VCaP (cell line): ENCODE results near the gene MMEL1.
"Not testable (repeated sequence)": the region's sequence is repeated elsewhere in the genome, so short reads cannot be mapped to it uniquely, and the experiment has no call there.

Experiments
- H3K27ac ChIP-seq: fragments of 450-650 bp; 2 replicates; pipeline ENCODE4 v1.5.1; 2017
- TF ChIP-seq, protein P1 (sequence below): fragments of 450-650 bp; conservative IDR thresholded peaks from 2 replicates; pipeline ENCODE4 v1.5.1; 2017; ENCODE audit warnings: mild to moderate bottlenecking, moderate library complexity

Gene MMEL1, protein sequence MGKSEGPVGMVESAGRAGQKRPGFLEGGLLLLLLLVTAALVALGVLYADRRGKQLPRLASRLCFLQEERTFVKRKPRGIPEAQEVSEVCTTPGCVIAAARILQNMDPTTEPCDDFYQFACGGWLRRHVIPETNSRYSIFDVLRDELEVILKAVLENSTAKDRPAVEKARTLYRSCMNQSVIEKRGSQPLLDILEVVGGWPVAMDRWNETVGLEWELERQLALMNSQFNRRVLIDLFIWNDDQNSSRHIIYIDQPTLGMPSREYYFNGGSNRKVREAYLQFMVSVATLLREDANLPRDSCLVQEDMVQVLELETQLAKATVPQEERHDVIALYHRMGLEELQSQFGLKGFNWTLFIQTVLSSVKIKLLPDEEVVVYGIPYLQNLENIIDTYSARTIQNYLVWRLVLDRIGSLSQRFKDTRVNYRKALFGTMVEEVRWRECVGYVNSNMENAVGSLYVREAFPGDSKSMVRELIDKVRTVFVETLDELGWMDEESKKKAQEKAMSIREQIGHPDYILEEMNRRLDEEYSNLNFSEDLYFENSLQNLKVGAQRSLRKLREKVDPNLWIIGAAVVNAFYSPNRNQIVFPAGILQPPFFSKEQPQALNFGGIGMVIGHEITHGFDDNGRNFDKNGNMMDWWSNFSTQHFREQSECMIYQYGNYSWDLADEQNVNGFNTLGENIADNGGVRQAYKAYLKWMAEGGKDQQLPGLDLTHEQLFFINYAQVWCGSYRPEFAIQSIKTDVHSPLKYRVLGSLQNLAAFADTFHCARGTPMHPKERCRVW

DNA sequence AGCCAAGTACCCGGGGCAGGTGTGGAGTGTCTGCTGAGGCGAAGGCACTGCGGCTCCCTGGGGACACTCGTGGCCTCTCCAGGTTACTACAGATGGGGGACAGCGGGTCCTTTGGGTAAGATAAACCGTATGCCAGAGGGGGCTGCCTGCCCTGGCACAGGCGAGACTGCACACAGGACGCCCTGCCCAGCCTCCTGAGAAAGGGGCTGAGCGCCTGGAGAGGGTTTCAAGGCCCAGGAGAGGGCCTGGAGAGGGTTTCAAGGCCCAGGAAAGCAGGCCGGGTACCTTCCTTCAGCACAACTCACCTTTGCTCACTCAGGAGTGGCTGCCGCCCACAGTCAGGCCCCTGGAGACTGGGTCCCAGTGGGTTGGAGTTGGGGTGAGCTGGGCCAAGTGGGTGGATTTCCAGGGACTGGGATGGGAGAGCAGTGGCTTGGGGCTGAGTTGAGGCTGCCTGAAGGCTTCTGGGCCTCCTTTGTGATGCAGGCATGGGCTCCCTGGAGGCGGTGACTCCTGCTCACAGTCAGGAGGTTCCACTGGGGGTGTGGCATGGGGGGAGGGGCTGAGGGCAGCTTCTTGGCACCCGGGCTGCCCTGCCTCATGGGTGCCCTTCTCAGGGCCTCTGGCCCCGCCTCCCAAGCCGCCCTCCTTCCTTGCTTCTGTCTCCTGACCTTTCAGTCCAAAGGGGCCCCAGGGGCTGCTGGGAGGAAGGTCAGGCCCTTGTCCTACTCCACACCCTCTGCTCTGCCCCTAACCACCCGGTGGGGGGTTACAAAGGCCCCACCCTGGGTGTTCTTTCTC, at the start of gene MMEL1:
Gene MMEL1, minus strand, starts transcription at position 456 of the 801 bp plus-strand sequence. CDS start 3,532 bp downstream, outside the sequence.
- TF ChIP-seq, protein P1, sequence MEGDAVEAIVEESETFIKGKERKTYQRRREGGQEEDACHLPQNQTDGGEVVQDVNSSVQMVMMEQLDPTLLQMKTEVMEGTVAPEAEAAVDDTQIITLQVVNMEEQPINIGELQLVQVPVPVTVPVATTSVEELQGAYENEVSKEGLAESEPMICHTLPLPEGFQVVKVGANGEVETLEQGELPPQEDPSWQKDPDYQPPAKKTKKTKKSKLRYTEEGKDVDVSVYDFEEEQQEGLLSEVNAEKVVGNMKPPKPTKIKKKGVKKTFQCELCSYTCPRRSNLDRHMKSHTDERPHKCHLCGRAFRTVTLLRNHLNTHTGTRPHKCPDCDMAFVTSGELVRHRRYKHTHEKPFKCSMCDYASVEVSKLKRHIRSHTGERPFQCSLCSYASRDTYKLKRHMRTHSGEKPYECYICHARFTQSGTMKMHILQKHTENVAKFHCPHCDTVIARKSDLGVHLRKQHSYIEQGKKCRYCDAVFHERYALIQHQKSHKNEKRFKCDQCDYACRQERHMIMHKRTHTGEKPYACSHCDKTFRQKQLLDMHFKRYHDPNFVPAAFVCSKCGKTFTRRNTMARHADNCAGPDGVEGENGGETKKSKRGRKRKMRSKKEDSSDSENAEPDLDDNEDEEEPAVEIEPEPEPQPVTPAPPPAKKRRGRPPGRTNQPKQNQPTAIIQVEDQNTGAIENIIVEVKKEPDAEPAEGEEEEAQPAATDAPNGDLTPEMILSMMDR = no peak
- no peak within 1 kb of the TSS for H3K27ac ChIP-seq

DNA sequence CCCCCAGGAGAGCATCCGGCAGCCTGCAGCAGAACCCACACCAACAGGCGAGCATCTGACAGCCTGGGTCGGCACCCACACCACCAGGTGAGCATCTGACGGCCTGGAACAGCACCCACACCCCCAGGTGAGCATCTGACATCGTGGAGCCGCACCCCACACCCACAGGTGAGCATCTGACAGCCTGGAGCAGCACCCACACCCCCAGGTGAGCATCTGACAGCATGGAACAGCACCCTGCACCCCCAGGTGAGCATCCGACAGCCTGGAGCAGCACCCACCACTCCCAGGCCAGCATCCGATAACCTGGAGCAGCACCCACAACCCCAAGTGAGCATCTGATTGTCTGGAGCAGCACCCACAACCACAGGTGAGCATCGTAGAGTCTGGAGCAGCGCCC, 43.9 kb upstream of the MMEL1 start:
- not testable (repeated sequence) for H3K27ac ChIP-seq

DNA sequence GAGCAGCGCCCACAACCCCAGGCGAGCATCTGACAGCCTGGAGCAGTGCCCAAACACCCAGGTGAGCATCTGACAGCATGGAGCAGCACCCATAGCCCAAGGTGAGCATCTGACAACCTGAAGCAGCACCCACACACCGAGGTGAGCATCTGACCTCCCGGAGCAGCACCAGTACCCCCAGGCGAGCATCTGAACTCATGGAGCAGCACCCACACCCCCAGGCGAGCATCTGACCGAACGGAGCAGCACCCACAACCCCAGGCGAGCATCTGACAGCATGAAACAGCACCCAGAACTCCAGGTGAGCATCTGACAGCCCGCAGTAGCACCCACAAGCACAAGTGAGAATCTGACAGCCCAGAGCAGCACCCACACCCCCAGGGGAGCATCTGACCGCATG, 38.8 kb upstream of the MMEL1 start:
- H3K27ac ChIP-seq = not testable (repeated sequence)

DNA sequence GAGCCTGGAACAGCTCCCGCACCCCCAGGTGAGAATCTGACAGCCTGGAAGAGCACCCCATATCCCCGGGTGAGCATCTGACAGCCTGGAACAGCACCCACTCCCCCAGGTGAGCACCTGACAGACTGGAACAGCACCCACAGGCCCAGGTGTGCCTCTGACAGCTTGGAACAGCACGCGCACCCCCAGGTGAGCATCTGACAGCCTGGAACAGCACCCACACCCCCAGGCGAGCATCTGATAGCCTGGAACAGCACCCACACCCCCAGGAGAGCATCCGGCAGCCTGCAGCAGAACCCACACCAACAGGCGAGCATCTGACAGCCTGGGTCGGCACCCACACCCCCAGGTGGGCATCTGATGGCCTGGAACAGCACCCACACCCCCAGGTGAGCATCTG, 27.0 kb upstream of the MMEL1 start:
- not testable (repeated sequence) for H3K27ac ChIP-seq

DNA sequence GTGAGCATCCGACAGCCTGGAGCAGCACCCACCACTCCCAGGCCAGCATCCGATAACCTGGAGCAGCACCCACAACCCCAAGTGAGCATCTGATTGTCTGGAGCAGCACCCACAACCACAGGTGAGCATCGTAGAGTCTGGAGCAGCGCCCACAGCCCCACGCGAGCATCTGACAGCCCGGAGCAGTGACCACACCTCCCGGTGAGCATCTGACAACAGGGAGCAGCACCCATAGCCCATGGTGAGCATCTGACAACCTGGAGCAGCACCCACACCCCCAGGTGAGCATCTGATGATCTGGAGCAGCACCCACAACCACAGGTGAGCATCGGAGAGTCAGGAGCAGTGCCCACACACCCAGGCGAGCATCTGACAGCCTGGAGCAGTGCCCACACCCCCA, 25.1 kb upstream of the MMEL1 start:
- not testable (repeated sequence) for H3K27ac ChIP-seq

DNA sequence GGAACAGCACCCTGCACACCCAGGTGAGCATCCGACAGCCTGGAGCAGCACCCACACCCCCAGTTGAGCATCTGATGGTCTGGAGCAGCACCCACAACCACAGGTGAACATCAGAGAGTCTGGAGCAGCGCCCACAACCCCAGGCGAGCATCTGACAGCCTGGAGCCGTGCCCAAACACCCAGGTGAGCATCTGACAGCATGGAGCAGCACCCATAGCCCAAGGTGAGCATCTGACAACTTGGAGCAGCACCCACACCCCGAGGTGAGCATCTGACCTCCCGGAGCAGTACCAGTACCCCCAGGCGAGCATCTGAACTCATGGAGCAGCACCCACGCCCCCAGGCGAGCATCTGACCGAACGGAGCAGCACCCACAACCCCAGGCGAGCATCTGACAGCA, 24.3 kb upstream of the MMEL1 start:
- not testable (repeated sequence) for H3K27ac ChIP-seq

DNA sequence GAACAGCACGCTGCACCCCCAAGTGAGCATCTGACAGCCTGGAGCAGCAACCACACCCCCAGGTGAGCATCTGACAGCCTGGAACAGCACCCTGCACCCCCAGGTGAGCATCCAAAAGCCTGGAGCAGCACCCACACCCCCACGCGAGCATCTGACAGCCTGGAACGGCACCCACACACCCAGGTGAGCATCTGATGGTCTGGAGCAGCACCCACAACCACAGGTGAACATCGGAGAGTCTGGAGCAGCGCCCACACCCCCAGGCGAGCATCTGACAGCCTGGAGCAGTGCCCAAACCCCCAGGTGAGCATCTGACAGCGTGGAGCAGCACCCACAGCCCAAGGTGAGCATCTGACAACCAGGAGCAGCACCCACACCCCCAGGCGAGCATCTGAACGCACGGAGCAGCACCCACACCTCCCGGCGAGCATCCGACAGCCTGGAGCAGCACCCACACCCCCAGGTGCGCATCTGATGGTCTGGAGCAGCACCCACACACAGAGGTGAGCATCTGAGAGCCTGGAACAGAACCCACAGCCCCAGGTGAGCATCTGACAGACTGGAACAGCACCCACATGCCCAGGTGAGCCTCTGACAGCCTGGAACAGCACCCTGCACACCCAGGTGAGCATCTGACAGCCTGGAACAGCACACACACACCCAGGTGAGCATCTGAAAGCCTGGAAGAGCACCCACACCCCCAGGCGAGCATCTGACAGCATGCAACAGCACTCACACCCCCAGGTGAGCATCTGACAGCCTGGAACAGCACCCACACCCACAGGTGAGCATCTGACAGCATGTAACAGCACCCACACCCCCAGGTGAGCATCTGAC, 23.0 kb upstream of the MMEL1 start:
- H3K27ac ChIP-seq = not testable (repeated sequence)

DNA sequence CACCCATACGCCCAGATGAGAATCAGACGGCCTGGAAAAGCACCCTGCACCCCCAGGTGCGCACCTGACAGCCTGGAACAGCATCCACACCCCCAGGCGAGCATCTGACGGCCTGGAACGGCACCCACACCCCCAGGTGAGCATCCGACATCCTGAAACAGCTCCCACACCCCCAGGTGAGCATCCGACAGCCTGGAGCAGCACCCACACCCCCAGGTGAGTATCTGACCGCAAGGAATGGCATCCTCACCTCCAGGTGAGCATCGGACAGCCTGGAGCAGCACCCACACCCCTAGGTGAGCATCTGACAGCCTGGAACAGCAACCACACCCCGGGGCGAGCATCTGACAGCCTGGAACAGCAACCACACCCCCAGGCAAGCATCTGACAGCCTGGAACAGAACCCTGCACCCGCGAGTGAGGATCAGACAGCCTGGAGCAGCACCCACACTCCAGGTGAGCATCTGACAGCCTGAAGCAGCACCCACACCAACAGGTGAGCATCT, 21.7 kb upstream of the MMEL1 start:
- not testable (repeated sequence) for H3K27ac ChIP-seq

DNA sequence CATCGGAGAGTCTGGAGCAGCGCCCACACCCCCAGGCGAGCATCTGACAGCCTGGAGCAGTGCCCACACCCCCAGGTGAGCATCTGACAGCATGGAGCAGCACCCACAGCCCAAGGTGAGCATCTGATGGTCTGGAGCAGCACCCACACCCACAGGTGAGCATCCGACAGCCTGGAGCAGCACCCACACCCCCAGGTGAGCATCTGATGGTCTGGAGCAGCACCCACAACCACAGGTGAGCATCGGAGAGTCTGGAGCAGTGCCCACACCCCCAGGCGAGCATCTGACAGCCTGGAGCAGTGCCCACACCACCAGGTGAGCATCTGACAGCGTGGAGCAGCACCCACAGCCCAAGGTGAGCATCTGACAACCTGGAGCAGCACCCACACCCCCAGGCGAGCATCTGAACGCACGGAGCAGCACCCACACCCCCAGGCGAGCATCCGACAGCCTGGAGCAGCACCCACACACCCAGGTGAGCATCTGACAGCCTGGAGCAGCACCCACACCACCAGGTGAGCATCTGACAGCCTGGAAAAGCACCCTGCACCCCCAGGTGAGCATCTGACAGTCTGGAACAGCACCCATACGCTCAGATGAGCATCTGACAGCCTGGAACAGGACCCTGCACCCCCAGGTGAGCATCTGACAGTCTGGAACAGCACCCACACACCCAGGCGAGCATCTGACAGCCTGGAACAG, 21.1 kb upstream of the MMEL1 start:
- not testable (repeated sequence) for H3K27ac ChIP-seq

DNA sequence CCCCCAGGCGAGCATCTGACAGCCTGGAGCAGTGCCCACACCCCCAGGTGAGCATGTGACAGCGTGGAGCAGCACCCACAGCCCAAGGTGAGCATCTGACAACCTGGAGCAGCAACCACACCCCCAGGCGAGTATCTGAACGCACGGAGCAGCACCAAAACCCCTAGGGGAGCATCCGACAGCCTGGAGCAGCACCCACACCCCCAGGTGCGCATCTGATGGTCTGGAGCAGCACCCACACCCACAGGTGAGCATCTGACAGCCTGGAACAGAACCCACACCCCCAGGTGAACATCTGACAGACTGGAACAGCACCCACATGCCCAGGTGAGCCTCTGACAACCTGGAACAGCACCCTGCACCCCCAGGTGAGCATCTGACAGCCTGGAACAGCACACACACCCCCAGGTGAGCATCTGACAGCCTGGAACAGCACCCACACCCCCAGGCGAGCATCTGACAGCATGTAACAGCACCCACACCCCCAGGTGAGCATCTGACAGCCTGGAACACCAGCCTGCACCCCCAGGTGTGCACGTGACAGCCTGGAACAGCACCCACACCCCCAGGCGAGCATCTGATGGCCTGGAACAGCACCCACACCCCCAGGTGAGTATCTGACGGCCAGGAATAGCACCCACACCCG, 20.2 kb upstream of the MMEL1 start:
- not testable (repeated sequence) for H3K27ac ChIP-seq

DNA sequence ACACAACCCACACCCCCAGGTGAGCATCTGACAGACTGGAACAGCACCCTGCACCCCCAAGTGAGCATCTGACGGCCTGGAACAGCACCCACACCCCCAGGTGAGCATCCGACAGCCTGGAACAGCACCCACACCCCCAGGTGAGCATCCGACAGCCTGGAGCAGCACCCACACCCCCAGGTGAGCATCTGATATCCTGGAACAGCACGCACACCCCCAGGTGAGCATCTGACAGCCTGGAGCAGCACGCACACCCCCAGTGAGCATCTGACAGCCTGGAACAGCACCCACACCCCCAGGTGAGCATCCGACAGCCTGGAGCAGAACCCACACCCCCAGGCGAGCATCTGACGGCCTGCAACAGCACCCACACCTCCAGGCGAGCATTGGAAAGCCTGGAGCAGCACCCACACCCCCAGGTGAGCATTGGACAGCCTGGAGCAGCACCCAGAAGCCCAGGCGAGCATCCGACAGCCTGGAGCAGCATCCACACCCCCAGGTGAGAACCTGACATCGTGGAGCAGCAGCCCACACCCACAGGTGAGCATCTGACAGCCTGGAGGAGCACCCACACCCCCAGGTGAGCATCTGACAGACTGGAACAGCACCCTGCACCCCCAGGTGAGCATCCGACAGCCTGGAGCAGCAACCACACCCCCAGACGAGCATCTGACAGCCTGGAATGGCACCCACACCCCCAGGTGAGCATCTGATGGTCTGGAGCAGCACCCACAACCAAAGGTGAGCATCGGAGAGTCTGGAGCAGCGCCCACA, 19.5 kb upstream of the MMEL1 start:
- not testable (repeated sequence) for H3K27ac ChIP-seq
